Breast epithelium (tissue), 3 donors: Measurements from ENCODE around the gene NAPG.

Experiments used
- CTCF ChIP-seq, 3 donors: fragments of 450-650 bp; IDR thresholded peaks; one replicate each; pipeline ENCODE4 v1.5.1; 2016 to 2017; ENCODE audit warnings: antibody characterized with exemption in 3 of 3, mild to moderate bottlenecking in 3 of 3, moderate library complexity in 3 of 3
- POLR2A ChIP-seq: fragments of 450-650 bp; IDR thresholded peaks from one replicate; pipeline ENCODE4 v1.6.1; 2016; ENCODE audit warnings: antibody characterized with exemption, mild to moderate bottlenecking, moderate library complexity
- POLR2AphosphoS5 ChIP-seq, 3 donors: sonication (generic); formaldehyde crosslinking; IDR thresholded peaks; one replicate each; pipeline ENCODE4 v1.6.1; 2017; ENCODE audit warnings: antibody characterized with exemption in 3 of 3

- TF ChIP-seq CTCF (IDR thresholded peaks at IDR 0.05) (no peak), POLR2A (no peak), POLR2AphosphoS5 (IDR thresholded peaks at IDR 0.05) (no peak)
Measured at GRCh38 chr18:10559553-10560451, 34.0 kb downstream of the NAPG start.
